GM21381 (cell line): ENCODE data around the gene ZNF438.

Experiments used
- ATAC-seq: cut with Tn5 transposase; IDR thresholded peaks from one replicate; pipeline ENCODE4 v1.9.1; 2021; ENCODE audit warnings: mild to moderate bottlenecking, moderate library complexity; ENCODE audit not compliant: unreplicated experiment

The ZNF438 gene

GRCh38 chr10:30830315-30831230, 201.1 kb downstream of the ZNF438 start:
- no peak for ATAC-seq

GRCh38 chr10:30829901-30830300, 201.8 kb downstream of the ZNF438 start:
- ATAC-seq = no peak

- no peak for ATAC-seq
These were observed 203.0 kb downstream of the ZNF438 start for GRCh38 chr10:30828680-30829079.

DNA sequence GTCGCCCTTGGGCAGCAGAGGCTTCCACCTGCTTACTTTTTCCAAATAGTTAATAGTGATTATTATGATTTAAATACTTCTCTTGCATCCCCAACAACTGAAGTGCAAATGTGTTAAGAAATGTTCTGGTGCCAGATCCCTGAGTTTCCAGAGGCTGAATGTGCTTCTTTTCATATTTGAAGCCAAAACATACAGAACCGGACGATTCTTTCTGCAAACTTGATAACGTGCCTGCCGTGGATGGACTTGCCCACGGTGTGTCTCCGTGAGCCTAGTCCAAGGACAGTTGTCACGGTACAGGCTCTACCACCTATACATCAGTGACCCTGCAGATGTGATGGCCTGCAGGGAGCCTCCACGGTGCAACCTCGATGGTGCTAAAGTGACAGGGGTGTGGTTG, 203.5 kb downstream of the ZNF438 start:
- no peak for ATAC-seq

- ATAC-seq = no peak
These were observed 204.0 kb downstream of the ZNF438 start for GRCh38 chr10:30827531-30828120.

DNA sequence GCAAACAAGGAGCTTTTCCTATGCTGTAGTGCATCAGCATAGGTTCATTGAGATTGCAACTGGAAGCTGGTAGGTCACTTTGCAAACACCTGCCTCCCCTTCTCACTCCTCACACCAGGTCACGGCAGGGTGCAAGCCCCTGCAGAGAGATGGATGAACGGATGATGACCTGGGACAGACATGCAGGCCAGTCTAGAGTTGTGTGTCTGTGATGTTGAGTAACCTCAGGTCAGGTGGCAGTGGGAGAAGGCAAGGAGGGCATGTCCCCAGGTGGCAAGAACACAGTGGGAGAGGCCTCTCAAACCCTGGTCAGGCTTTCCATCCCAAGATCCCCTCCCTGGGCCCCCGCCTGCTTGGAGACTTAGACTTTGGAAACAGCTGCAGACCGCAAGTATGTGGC, 205.0 kb downstream of the ZNF438 start:
- ATAC-seq = no peak

GRCh38 chr10:30825495-30825894, 206.2 kb downstream of the ZNF438 start:
- no peak for ATAC-seq

DNA sequence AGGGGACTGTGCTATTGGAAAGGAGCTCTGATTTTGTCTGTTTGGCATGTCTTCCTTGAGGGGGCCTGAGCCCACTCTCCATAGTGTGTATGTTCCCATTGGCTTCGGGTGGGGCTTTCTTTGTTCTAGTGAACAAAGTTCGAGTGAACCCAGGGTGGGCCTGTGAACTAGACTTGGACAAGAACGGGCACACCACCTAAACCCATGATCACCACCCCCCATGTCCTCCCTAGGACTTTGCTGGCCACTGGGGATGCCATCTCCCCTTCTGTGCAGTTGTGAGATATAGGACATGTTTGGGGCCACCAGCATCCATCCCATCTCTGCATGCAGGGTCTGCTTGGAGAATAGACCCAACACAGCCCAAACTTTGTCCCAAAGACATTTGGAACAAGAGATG, 206.6 kb downstream of the ZNF438 start:
- ATAC-seq = no peak

GRCh38 chr10:30823651-30824050, 208.0 kb downstream of the ZNF438 start:
- ATAC-seq = no peak

- ATAC-seq = no peak
These were observed 208.8 kb downstream of the ZNF438 start for GRCh38 chr10:30822693-30823465.

- no peak for ATAC-seq
These were observed 209.5 kb downstream of the ZNF438 start for GRCh38 chr10:30821994-30822692.

DNA sequence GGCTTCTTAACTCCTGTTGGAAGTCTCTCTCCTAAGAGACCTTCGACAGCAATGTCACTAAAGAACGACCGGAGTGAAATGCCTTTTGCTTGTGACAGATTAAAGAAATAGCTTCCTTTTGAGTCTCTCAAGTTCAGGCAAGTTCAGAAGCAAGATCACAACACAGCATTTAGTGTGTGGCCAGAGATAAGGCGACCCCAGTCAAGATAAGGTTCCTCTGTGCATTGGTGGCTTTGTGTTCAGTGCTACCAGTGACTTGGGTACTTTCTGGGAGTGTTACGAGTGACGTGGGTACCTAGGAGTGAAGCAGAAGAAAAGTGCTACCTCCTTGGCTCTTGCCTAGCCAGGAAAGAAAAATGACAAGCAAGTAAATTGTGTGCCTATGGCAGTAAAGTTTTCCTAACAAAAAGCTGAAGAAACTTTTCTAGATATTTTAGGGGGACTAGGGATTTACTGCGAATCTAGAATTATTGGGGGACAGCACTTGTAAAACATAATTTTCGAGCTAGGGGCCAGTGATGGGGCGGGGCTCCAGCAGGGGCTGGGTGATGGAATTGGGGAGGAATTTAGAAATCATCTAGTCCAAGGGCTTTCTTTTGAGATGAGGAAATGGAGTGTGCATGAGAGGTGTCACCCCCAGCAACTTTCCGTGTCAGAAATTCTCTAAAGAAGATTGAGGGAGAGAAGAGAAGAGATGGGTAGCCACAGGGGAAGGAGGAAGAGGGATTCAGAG, 210.2 kb downstream of the ZNF438 start:
- no peak for ATAC-seq

DNA sequence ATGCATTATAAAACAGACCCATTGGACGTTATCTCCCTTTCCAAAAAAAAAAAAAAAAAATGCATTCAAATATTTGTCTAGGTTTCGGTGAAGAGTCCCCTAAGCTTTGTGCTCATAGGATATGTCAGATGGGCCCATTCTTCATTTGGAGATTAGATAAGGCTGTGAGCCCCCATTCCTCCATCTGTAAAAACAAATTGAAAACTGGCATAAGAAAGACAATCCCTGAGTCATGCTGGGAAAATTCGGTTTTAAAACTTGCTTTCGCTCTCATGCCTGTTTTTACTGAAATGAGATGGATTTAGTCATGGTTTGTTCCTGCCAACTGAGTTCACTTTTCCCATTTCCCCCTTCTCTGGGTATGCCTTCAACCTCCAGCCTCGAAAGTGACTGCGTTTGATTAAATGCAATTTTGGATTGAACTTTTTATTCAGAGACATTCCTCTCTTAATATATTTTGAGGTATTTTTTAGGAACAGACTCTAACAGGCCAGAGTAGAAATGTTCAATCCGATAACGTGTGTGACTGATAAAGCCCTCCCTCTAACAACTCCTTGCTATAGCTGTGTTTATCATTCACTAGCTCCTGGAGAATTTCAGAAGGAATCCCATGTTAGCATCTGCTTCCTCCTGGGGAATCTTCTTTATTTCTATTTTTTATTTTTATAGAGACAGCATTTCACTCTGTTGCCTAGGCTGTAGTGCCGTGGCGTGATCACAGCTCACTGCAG, 211.2 kb downstream of the ZNF438 start:
- ATAC-seq = no peak

GRCh38 chr10:30819341-30820181, 212.1 kb downstream of the ZNF438 start:
- ATAC-seq = no peak

DNA sequence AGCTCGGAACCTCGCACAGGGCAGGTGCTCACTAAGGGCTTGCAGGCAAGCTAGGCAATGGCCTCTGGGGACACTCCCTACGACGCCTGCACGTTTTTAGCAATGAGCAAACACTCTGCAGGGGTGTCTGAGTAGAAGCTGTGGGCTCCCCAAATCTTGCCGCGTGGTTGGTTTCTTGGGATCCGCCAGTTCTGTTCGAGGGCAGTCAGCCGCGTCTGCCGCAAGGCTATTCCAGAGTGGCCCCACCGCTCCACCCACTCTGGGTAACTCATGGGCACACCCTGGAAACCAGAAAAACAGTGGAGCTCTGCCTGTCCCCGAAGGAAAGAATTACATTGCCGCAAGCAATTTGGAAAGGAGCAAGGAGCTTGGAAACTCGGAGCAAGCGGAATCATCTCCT, 212.8 kb downstream of the ZNF438 start:
- no peak for ATAC-seq

DNA sequence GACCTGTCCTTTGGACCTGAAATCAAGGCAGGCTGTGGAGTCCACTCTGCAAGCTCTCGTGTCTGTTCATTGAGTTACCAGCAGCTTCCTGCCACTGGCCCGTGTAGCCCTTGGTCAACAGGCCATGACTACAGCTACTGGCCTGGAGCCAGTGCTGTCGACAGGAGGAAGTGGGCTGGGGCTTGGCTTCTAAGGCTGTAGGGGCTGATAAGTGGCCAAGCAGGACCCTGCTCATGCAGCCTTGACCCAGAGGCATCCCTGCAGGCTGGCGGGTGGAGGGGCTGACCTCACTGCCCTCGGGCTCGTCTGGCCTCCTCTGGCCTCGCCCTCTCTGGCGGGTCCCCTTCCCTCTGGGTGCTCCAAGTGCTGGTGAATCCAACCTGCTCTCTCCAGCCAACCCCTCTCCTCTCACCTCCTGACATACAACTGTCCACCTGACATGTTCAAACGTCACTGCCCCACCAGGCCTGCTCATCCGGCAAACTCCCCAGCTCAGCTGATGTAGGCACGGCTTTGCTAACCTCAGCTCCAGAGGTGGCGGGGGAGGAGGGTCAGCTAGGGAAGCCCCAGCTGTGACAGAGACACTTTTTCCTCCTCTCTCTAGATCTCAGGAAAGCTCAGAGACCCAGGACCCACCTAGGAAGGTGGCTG, 213.5 kb downstream of the ZNF438 start:
- no peak for ATAC-seq

GRCh38 chr10:30817541-30817940, 214.1 kb downstream of the ZNF438 start:
- no peak for ATAC-seq

DNA sequence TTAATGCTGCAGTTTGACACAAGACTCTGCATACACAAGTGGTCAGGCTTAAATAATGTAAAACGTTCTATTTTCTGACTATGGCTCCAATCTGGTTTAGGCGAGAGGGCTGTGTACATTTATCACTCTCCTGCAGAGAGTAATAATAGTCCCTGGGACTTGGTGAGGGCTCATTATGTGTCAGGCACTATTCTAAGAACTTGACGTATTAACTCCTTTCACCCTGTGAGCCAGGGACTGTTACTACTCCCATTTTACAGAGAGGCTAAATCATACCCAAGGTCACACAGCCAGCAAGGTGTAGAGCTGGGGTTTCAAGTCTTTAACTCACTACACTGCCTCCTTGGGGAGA, 214.9 kb downstream of the ZNF438 start:
- ATAC-seq = no peak
